ENCODE measurements around the gene MYCN. TPM values are rescaled to one million over a fixed set of nuclear protein-coding genes. Genes with fewer than 3 reads are reported as not detected.

Gene MYCN
- total RNA-seq, 6 donors from 2014 or later, result 0.20 to 0.67 (median 0.52) TPM; not detected in 3

GRCh38 chr2:15970701-15971100, 30.4 kb downstream of the MYCN start:
- Histone ChIP-seq H3K36me3 (no peaks in the 10 kb centered on the region), H3K27ac (no peak overlapping the region), H3K4me1 (peaks cover 0 to 6% (median 3%) of the 10 kb centered on the region in 4 donors), H3K4me3 (no peak overlapping the region), H3K9me3 (no peaks in the 10 kb centered on the region), H3K27me3 (no peaks in the 10 kb centered on the region)
- DNase-seq, result no peak
- TF ChIP-seq CTCF (IDR thresholded peaks at IDR 0.05) (no peak), POLR2AphosphoS5 (IDR thresholded peaks at IDR 0.05) (no peak), EP300 (IDR thresholded peaks at IDR 0.05) (no peak), POLR2A (IDR thresholded peaks at IDR 0.05) (no peak)
- no peak for ATAC-seq (ENCODE audit: low FRiP score in 2 of 2)
- WGBS, 2 donors, result 76 to 89% methylated on average over 5 of the region's 5 CpGs

GRCh38 chr2:15971351-15971750, 31.0 kb downstream of the MYCN start:
- no peaks in the 10 kb centered on the region for H3K4me1 ChIP-seq
- ATAC-seq (ENCODE audit: low FRiP score in 2 of 2) (no peak), DNase-seq (no peak)
- WGBS, 2 donors, result 64 to 75% methylated on average over 7 of the region's 7 CpGs
- H3K4me3 ChIP-seq, result no peak overlapping the region
- no peaks in the 10 kb centered on the region for H3K9me3 ChIP-seq
- TF ChIP-seq POLR2A (IDR thresholded peaks at IDR 0.05), result no peak
- no peak for TF ChIP-seq EP300 (IDR thresholded peaks at IDR 0.05)
- TF ChIP-seq CTCF (IDR thresholded peaks at IDR 0.05), result no peak
- TF ChIP-seq POLR2AphosphoS5 (IDR thresholded peaks at IDR 0.05), result no peak
- H3K27me3 ChIP-seq, result no peaks in the 10 kb centered on the region
- no peaks in the 10 kb centered on the region for H3K36me3 ChIP-seq
- no peak overlapping the region for H3K27ac ChIP-seq

GRCh38 chr2:15971831-15972522, 31.6 kb downstream of the MYCN start:
- no peak overlapping the region for H3K4me3 ChIP-seq
- WGBS, 2 donors, result 75 to 85% methylated on average over 7 of the region's 7 CpGs
- DNase-seq (no peak), ATAC-seq (ENCODE audit: low FRiP score in 2 of 2) (no peak)
- no peaks in the 10 kb centered on the region for H3K9me3 ChIP-seq
- H3K27me3 ChIP-seq, result no peaks in the 10 kb centered on the region
- TF ChIP-seq POLR2A (IDR thresholded peaks at IDR 0.05) (no peak), POLR2AphosphoS5 (IDR thresholded peaks at IDR 0.05) (no peak), CTCF (IDR thresholded peaks at IDR 0.05) (no peak), EP300 (IDR thresholded peaks at IDR 0.05) (no peak)
- no peaks in the 10 kb centered on the region for H3K36me3 ChIP-seq
- no peaks in the 10 kb centered on the region for H3K4me1 ChIP-seq
- H3K27ac ChIP-seq, result no peak overlapping the region

- WGBS, 2 donors, result 76 to 85% methylated on average over 7 of the region's 7 CpGs
- H3K4me3 ChIP-seq, result no peak overlapping the region
- DNase-seq (no peak), ATAC-seq (ENCODE audit: low FRiP score in 2 of 2) (no peak)
- no peaks in the 10 kb centered on the region for H3K4me1 ChIP-seq
- TF ChIP-seq POLR2A (IDR thresholded peaks at IDR 0.05) (no peak), CTCF (IDR thresholded peaks at IDR 0.05) (no peak), POLR2AphosphoS5 (IDR thresholded peaks at IDR 0.05) (no peak), EP300 (IDR thresholded peaks at IDR 0.05) (no peak)
- H3K27ac ChIP-seq, result no peak overlapping the region
- no peaks in the 10 kb centered on the region for H3K27me3 ChIP-seq
- no peaks in the 10 kb centered on the region for H3K9me3 ChIP-seq
- no peaks in the 10 kb centered on the region for H3K36me3 ChIP-seq
Measured at GRCh38 chr2:15973481-15974401, 33.4 kb downstream of the MYCN start.
